ENCODE data around the gene HIP1. TPM values are rescaled to one million over a fixed set of nuclear protein-coding genes. Genes with fewer than 3 reads are reported as not detected.

HIP1 gene
- total RNA-seq, 2 experiments from 2014 or later: 5.2 to 5.6 TPM

DNA sequence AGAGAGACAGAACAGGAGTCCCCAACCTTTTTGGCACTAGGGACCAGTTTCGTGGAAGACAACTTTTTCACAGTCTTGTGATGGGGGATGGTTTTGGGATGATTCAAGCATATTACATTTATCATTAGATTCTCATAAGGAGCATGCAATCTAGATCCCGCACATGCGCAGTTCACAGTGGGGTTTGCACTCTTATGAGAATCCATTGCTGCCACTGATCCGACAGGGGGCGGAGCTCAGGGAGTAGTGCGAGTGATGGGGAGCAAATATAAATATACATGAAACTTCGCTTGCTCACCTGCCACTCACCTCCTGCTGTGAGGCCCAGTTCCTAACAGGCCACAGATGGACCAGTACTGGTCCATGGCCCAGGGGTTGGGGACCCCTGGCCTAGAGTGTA lies 19.1 kb upstream of the HIP1 start:
- ATAC-seq: no peak

DNA sequence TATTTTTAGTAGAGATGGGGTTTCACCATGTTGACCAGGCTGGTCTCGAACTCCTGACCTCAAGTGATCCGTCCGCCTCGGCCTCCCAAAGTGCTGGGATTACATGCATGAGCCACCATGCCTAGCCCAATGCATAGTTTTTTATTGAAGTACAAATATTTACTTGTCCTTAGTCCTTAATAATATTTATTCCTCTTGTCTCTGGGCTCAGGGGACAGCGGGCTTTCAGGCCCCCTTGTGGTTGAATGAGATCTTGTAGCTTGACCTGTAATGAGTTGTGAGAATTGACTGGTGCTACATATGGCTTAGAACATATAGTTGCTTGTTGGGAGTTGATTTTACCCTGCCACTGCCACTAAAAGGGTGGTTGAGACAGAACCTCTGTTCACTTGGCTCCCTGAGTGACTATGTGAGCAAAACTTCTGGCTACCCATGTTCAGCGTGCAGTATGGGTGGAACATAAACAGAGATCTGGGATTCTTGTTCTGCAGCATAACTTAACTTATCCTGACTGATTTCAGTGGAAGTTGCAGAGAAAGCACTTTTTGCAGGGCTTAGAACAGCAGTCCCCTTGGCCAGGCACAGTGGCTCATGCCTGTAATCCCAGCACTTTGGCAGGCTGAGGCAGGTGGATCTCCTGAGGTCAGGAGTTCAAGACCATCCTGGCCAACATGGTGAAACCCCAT lies 18.4 kb upstream of the HIP1 start:
- H3K27me3 Mint-ChIP-seq: no peaks in the 10 kb centered on the region
- H3K27ac Mint-ChIP-seq: no peak overlapping the region
- H3K4me1 Mint-ChIP-seq (ENCODE audit: low read depth): no peaks in the 10 kb centered on the region
- H3K4me3 Mint-ChIP-seq: no peak overlapping the region
- POLR2A ChIA-PET: no interaction called here
- no peaks in the 10 kb centered on the region for H3K36me3 Mint-ChIP-seq (ENCODE audit: low read depth)
- ATAC-seq (no peak), DNase-seq (no peak)
- peak; percentile 10 for TF ChIP-seq CTCF (IDR thresholded peaks at IDR 0.05)
- CTCF ChIA-PET: no interaction called here
- intact Hi-C loops (cut with micrococcal nuclease): no loop called here
- H3K9me3 Mint-ChIP-seq: no peaks in the 10 kb centered on the region

More for the DNA sequence above, 19.1 kb upstream of the HIP1 start:
- no peak for DNase-seq
- ChIA-PET CTCF (no interaction called here), POLR2A (no interaction called here)
- no peak for TF ChIP-seq CTCF (IDR thresholded peaks at IDR 0.05)
- no peaks in the 10 kb centered on the region for H3K9me3 Mint-ChIP-seq
- no peaks in the 10 kb centered on the region for H3K36me3 Mint-ChIP-seq (ENCODE audit: low read depth)
- H3K27ac Mint-ChIP-seq: no peak overlapping the region
- no peak overlapping the region for H3K4me3 Mint-ChIP-seq
- H3K27me3 Mint-ChIP-seq: no peaks in the 10 kb centered on the region
- intact Hi-C loops (cut with micrococcal nuclease): no loop called here
- H3K4me1 Mint-ChIP-seq (ENCODE audit: low read depth): no peaks in the 10 kb centered on the region

DNA sequence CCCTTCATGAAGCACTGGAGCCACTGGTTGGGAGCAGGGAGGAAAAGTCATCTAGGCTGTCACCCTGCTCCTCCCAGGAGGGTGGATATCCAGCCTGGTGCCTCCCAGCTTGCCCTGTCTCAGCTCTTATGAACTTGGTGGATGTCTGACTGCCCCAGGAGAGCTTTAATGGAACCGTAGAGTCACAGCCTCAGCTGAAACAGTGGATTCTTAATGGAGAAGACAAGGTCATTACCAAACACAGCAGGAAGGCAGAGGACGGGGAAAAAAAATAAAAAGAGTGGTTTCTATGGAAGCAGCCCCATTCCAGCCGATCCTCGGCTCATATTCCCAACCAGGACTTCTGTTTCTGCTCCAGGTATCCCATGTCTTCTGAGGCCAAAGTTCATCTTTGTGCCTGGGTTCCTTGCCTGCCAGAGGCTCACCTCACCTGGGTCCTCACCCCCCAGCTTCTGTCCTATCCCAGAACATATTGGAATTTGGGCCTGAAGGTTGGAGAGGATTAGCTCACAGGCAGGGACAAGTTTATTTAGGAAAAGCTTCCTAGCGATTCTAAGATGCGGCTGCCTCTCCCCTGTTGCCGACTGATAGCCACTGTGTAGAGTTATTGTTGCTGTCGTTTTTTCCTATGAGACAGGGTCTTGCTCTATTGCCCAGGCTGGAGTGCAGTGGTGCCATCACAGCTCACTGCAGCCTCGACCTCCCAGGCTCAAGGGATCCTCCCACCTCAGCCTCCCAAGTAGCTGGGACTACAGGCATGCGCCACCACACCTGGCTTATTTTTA lies 17.7 kb upstream of the HIP1 start:
- TF ChIP-seq CTCF (IDR thresholded peaks at IDR 0.05): peak; percentile 5
- Mint-ChIP-seq H3K4me1 (ENCODE audit: low read depth) (no peaks in the 10 kb centered on the region), H3K27ac (no peak overlapping the region)

DNA sequence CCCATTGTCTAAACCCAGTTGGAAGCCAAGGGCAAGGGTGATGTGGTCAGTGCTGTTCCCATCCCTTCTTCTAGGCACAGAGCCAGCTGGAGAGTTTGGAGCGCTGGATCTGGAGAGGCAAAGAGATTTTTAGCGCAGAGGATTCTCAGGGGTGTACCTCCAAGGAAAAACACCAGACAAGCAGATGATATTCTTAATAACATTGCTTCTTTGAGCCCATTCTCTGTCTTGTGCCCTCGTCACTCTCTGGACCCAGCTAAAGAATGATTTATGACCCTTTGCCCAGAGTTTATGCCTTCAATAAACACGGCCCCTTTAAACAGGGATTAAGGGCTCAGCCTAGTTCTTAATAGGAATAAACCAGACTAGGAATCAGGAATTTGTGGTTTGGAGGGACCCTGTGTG lies 4.7 kb upstream of the HIP1 start:
- TF ChIP-seq CTCF (IDR thresholded peaks at IDR 0.05): no peak
- Mint-ChIP-seq H3K36me3 (ENCODE audit: low read depth) (no peaks in the 10 kb centered on the region), H3K4me1 (ENCODE audit: low read depth) (peaks cover 9% of the 10 kb centered on the region), H3K9me3 (no peaks in the 10 kb centered on the region), H3K4me3 (no peak overlapping the region), H3K27me3 (peaks cover 4% of the 10 kb centered on the region), H3K27ac (no peak overlapping the region)
- CTCF ChIA-PET: no interaction called here
- intact Hi-C loops (cut with micrococcal nuclease): no loop called here
- ATAC-seq (no peak), DNase-seq (no peak)
- POLR2A ChIA-PET: no interaction called here

More for the DNA sequence above, 17.7 kb upstream of the HIP1 start:
- ATAC-seq (no peak), DNase-seq (no peak)
- Mint-ChIP-seq H3K4me3 (no peak overlapping the region), H3K27me3 (no peaks in the 10 kb centered on the region), H3K36me3 (ENCODE audit: low read depth) (no peaks in the 10 kb centered on the region), H3K9me3 (no peaks in the 10 kb centered on the region)
- CTCF ChIA-PET: interaction anchor here (1.0 kb wide), 1 partner anchor 15 kb away, joined by 4 read pairs; the partner anchor contains the start of gene CCL26
- intact Hi-C loops (cut with micrococcal nuclease): no loop called here
- POLR2A ChIA-PET: no interaction called here

DNA sequence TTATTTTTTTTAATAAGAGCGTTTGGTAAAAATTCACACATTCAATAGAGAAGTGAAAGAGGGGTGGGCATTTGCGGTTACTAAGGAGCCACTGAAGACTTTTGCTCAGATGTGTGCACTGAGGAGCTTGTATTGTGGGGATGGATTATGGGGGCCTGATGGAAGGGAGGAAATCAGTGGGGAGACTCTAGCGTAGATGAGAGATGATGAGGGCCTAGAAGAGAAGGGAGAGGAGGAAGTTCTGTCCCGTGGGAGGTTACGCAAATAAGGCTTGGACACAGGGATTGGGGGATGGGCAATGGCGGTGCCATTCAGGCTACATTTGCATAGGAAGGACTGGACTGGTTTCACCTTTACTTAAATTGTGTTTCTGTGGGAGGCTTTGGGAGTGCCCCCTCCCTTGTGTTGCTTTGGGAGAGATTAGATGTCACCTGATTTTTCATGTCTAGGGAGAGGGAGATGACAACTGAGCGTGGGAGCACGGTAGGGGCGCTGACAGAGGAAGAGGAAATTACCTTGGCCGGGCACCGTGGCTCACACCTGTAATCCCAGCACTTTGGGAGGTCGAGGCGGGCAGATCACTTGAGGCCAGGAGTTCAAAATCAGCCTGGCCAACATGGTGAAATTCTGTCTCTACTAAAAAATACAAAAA lies 2.2 kb upstream of the HIP1 start:
- ChIA-PET CTCF (interaction anchor here (2.6 kb wide), 1 partner anchor 22 kb away, joined by 11 read pairs; no protein-coding TSS in a partner anchor), POLR2A (no interaction called here)
- Mint-ChIP-seq H3K9me3 (no peaks in the 10 kb centered on the region), H3K27me3 (peaks cover 4% of the 10 kb centered on the region), H3K27ac (no peak overlapping the region), H3K4me3 (no peak overlapping the region), H3K4me1 (ENCODE audit: low read depth) (peaks cover 16% of the 10 kb centered on the region), H3K36me3 (ENCODE audit: low read depth) (no peaks in the 10 kb centered on the region)
- intact Hi-C loops (cut with micrococcal nuclease): no loop called here
- no peak for DNase-seq
- TF ChIP-seq CTCF (IDR thresholded peaks at IDR 0.05): no peak
- no peak for ATAC-seq

All from activated CD8-positive, alpha-beta T cell treated with anti-CD3 and anti-CD28 coated beads for 36 hours (primary cell).